Panc1 (cell line): ENCODE measurements around the gene TTLL12.

Experiments used
- POLR2AphosphoS5 ChIP-seq: IDR thresholded peaks from 2 replicates; pipeline ENCODE4 v1.6.1; 2012; ENCODE audit warnings: mild to moderate bottlenecking, low read depth, low read length, moderate library complexity
- SIN3A ChIP-seq: IDR thresholded peaks from 2 replicates; pipeline ENCODE4 v1.6.1; 2012; ENCODE audit warnings: low read depth, mild to moderate bottlenecking, low read length, moderate library complexity, borderline replicate concordance; ENCODE audit not compliant: insufficient read depth
- TF ChIP-seq, protein P1 (sequence below): fragments of 450-650 bp; IDR thresholded peaks from 2 replicates; pipeline ENCODE4 v1.5.1; 2017; ENCODE audit warnings: mild to moderate bottlenecking
- TF ChIP-seq, protein P2 (sequence below), 2 experiments: IDR thresholded peaks; 2 replicates each; pipeline ENCODE4 v1.6.1; 2011 to 2012; ENCODE audit warnings: low read depth in 2 of 2, control low read depth in 1 of 2, low read length in 1 of 2, mild to moderate bottlenecking in 1 of 2, moderate library complexity in 1 of 2; ENCODE audit not compliant: insufficient read depth in 1 of 2

DNA sequence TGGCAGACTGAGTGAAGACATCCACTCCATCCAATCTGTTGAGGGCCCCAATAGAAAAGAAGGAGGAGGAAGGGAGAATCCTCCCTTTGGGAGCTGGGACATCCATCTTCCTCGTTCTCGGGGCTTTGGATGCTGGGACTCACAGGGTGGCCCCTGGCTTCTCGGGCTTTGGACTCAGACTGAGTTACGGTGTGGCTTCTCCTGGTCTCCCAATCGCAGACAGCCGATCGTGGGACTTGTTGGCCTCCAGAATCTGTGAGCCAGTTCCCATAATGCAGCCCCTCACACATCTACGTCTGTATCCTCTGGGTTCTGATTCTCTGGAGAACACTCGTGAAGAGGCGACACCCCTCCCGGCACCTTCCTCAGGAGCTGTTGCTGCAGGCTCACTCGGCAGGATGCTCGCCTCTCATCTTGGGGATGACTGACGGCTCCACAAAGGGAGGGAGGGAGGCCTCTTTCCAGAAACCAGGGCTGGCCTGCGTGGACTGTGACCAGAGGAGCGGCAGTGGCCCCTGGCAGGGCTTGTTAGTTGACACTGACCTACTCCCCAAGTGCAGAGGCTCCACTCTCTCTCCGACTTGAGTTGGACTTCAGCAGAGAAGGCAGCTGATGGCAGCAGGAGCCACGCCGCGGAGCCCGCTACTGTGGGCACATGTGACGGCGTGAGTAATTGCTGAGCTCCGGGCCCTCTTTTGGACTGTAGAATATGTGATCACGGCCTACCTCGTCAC is 14.7 kb upstream of the TTLL12 start:
- TF ChIP-seq, protein P1, sequence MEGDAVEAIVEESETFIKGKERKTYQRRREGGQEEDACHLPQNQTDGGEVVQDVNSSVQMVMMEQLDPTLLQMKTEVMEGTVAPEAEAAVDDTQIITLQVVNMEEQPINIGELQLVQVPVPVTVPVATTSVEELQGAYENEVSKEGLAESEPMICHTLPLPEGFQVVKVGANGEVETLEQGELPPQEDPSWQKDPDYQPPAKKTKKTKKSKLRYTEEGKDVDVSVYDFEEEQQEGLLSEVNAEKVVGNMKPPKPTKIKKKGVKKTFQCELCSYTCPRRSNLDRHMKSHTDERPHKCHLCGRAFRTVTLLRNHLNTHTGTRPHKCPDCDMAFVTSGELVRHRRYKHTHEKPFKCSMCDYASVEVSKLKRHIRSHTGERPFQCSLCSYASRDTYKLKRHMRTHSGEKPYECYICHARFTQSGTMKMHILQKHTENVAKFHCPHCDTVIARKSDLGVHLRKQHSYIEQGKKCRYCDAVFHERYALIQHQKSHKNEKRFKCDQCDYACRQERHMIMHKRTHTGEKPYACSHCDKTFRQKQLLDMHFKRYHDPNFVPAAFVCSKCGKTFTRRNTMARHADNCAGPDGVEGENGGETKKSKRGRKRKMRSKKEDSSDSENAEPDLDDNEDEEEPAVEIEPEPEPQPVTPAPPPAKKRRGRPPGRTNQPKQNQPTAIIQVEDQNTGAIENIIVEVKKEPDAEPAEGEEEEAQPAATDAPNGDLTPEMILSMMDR = no peak
- TF ChIP-seq SIN3A (no peak), POLR2AphosphoS5 (no peak)
- TF ChIP-seq, protein P2, sequence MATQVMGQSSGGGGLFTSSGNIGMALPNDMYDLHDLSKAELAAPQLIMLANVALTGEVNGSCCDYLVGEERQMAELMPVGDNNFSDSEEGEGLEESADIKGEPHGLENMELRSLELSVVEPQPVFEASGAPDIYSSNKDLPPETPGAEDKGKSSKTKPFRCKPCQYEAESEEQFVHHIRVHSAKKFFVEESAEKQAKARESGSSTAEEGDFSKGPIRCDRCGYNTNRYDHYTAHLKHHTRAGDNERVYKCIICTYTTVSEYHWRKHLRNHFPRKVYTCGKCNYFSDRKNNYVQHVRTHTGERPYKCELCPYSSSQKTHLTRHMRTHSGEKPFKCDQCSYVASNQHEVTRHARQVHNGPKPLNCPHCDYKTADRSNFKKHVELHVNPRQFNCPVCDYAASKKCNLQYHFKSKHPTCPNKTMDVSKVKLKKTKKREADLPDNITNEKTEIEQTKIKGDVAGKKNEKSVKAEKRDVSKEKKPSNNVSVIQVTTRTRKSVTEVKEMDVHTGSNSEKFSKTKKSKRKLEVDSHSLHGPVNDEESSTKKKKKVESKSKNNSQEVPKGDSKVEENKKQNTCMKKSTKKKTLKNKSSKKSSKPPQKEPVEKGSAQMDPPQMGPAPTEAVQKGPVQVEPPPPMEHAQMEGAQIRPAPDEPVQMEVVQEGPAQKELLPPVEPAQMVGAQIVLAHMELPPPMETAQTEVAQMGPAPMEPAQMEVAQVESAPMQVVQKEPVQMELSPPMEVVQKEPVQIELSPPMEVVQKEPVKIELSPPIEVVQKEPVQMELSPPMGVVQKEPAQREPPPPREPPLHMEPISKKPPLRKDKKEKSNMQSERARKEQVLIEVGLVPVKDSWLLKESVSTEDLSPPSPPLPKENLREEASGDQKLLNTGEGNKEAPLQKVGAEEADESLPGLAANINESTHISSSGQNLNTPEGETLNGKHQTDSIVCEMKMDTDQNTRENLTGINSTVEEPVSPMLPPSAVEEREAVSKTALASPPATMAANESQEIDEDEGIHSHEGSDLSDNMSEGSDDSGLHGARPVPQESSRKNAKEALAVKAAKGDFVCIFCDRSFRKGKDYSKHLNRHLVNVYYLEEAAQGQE (IDR thresholded peaks at IDR 0.05; ENCODE audit: insufficient read depth in 1 of 2, low read depth in 2 of 2, low read length in 1 of 2) = no peak
